MM.1S (cell line): Measurements from ENCODE around the gene CD226.

Experiments
- DNase-seq: peaks from one replicate; pipeline ENCODE4 v3.0.0-alpha.2; 2015
- H2AFZ ChIP-seq: fragments of 300-600 bp; sonication (generic); 2 replicates; pipeline ENCODE4 v1.6.0; 2016; ENCODE audit warnings: antibody characterized with exemption, low read length
- H3F3A ChIP-seq: fragments of 300-600 bp; sonication (generic); 2 replicates; pipeline ENCODE4 v1.6.1; 2016; ENCODE audit warnings: mild to moderate bottlenecking, antibody characterized with exemption, low read length, moderate library complexity, mixed read lengths; ENCODE audit not compliant: insufficient read depth
- H3K27ac ChIP-seq: fragments of 300-600 bp; sonication (generic); 2 replicates; pipeline ENCODE4 v1.5.1; 2016; ENCODE audit warnings: mild to moderate bottlenecking, low read length
- H3K27me3 ChIP-seq: fragments of 300-600 bp; sonication (generic); replicated peaks from 2 replicates; pipeline ENCODE4 v1.6.0; 2016; ENCODE audit warnings: low read length; ENCODE audit not compliant: insufficient read depth
- H3K36me3 ChIP-seq: fragments of 300-600 bp; sonication (generic); replicated peaks from 2 replicates; pipeline ENCODE4 v1.6.1; 2016; ENCODE audit warnings: mild to moderate bottlenecking, low read length, mixed read lengths; ENCODE audit not compliant: insufficient read depth
- H3K4me1 ChIP-seq: fragments of 300-600 bp; sonication (generic); 2 replicates; pipeline ENCODE4 v1.6.1; 2016; ENCODE audit warnings: low read length, mixed read lengths
- H3K4me2 ChIP-seq: fragments of 300-600 bp; sonication (generic); 2 replicates; pipeline ENCODE4 v1.6.0; 2016; ENCODE audit warnings: low read depth, low read length
- H3K4me3 ChIP-seq: fragments of 300-600 bp; sonication (generic); 2 replicates; pipeline ENCODE4 v1.5.1; 2016; ENCODE audit warnings: low read length, mixed read lengths
- H3K79me2 ChIP-seq: fragments of 300-600 bp; sonication (generic); 2 replicates; pipeline ENCODE4 v1.6.1; 2016; ENCODE audit warnings: mixed run types, low read length, mixed read lengths
- H3K9ac ChIP-seq: fragments of 300-600 bp; sonication (generic); 2 replicates; pipeline ENCODE4 v1.6.1; 2016; ENCODE audit warnings: low read length, mixed read lengths
- H3K9me2 ChIP-seq: fragments of 300-600 bp; sonication (generic); replicated peaks from 2 replicates; pipeline ENCODE4 v1.6.1; 2016; ENCODE audit warnings: mild to moderate bottlenecking, low read length, mixed read lengths; ENCODE audit not compliant: insufficient read depth
- H3K9me3 ChIP-seq: fragments of 300-600 bp; sonication (generic); replicated peaks from 2 replicates; pipeline ENCODE4 v1.6.1; 2016; ENCODE audit warnings: mild to moderate bottlenecking, low read length, mixed read lengths; ENCODE audit not compliant: insufficient read depth
- H4K20me1 ChIP-seq: fragments of 300-600 bp; sonication (generic); 2 replicates; pipeline ENCODE4 v1.6.1; 2016; ENCODE audit warnings: mild to moderate bottlenecking, low read length, moderate library complexity, mixed read lengths; ENCODE audit not compliant: insufficient read depth
- EZH2 ChIP-seq: fragments of 300-600 bp; sonication (generic); optimal IDR thresholded peaks from 2 replicates; pipeline ENCODE3; 2017; ENCODE audit warnings: low read depth, mild to moderate bottlenecking, antibody characterized with exemption, low read length, mixed read lengths
- EZH2phosphoT487 ChIP-seq: fragments of 300-600 bp; sonication (generic); IDR thresholded peaks from 2 replicates; pipeline ENCODE4 v1.6.1; 2018; ENCODE audit warnings: antibody characterized with exemption, low read length
- TF ChIP-seq, protein P1 (sequence below): fragments of 300-600 bp; sonication (generic); IDR thresholded peaks from 2 replicates; pipeline ENCODE4 v1.5.1; 2016; ENCODE audit warnings: antibody characterized with exemption, low read length, mixed read lengths

The CD226 gene

DNA sequence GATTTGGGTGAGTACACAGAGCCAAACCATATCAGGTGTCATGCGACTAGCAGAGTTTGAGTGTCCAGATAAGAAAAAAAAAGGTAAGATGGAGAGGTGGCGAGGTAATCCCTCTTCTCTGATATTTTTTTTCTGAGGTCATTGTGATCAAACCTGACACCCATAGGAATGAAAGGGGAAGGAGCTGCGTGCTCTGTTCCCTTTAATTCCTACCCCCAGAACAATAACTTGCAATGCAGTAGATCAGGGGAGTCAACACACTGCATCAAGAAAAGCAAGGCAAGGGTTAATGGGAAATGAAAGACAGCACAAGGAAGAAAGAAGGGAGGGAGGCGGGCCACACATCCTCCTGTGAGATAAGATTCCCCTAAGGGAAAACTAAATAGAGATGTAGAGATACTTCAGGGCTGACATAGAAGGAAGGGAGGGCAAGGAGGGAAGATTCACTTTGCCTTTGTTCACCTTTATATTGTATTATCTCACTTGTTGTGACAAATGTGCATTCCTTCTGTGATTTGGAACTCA lies 132.8 kb downstream of the CD226 start:
- Histone ChIP-seq H3K4me3 (no peak overlapping the region), H3K27me3 (no peaks in the 10 kb centered on the region), H3K79me2 (no peaks in the 10 kb centered on the region), H2AFZ (no peak overlapping the region), H3K4me1 (no peaks in the 10 kb centered on the region), H3K9me2 (no peaks in the 10 kb centered on the region), H3K9ac (no peak overlapping the region), H3K9me3 (no peaks in the 10 kb centered on the region), H3F3A (no peaks in the 10 kb centered on the region), H4K20me1 (no peaks in the 10 kb centered on the region), H3K36me3 (no peaks in the 10 kb centered on the region), H3K4me2 (no peak overlapping the region), H3K27ac (no peak overlapping the region)
- no peak for DNase-seq
- no peak for TF ChIP-seq EZH2phosphoT487

DNA sequence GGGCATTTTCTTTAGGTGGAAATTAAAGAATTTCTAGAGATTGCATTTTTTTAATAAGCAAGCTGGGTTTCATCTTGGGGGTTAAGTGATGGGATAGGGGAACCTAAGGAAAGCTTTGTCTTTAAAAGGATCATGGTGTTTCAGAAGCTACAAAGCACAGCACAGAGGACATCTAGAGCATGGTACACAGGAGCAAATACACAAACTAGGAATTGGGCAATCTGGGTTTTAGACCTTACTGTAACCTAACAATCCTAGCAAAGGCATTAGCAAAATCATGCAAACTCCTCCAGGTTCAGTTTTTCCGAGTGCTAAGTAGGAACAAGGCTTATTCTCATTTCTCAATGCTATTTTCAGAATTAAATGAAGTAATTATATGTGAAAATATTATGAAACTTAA lies 134.1 kb downstream of the CD226 start:
- no peak overlapping the region for H3K9ac ChIP-seq
- no peak overlapping the region for H3K4me2 ChIP-seq
- no peaks in the 10 kb centered on the region for H3K4me1 ChIP-seq
- DNase-seq = no peak
- H3K9me2 ChIP-seq = no peaks in the 10 kb centered on the region
- H2AFZ ChIP-seq = no peak overlapping the region
- no peak overlapping the region for H3K4me3 ChIP-seq
- H3K27me3 ChIP-seq = no peaks in the 10 kb centered on the region
- no peaks in the 10 kb centered on the region for H3K36me3 ChIP-seq
- no peaks in the 10 kb centered on the region for H4K20me1 ChIP-seq
- H3F3A ChIP-seq = no peaks in the 10 kb centered on the region
- H3K27ac ChIP-seq = no peak overlapping the region
- H3K9me3 ChIP-seq = no peaks in the 10 kb centered on the region
- no peaks in the 10 kb centered on the region for H3K79me2 ChIP-seq
- TF ChIP-seq EZH2 (no peak), EZH2phosphoT487 (no peak)
- TF ChIP-seq, protein P1, sequence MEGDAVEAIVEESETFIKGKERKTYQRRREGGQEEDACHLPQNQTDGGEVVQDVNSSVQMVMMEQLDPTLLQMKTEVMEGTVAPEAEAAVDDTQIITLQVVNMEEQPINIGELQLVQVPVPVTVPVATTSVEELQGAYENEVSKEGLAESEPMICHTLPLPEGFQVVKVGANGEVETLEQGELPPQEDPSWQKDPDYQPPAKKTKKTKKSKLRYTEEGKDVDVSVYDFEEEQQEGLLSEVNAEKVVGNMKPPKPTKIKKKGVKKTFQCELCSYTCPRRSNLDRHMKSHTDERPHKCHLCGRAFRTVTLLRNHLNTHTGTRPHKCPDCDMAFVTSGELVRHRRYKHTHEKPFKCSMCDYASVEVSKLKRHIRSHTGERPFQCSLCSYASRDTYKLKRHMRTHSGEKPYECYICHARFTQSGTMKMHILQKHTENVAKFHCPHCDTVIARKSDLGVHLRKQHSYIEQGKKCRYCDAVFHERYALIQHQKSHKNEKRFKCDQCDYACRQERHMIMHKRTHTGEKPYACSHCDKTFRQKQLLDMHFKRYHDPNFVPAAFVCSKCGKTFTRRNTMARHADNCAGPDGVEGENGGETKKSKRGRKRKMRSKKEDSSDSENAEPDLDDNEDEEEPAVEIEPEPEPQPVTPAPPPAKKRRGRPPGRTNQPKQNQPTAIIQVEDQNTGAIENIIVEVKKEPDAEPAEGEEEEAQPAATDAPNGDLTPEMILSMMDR = no peak

DNA sequence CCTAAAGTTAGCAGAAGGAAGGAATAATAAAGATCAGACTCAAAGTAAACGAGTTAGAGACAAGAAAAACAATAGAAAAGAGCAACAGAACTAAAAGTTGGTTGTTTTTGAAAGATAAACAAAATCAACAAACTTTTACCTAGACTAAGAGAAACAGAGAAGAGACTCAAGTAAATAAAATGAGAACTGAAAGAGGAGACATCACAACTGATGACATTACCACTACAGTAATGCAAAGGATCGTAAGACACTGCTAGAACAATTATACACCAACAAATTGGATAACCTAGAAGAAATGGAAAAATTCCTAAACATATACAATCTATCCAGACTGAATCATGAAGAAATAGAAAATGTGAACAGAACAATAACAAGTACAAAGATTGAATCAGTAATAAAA lies 139.3 kb downstream of the CD226 start:
- H3K27ac ChIP-seq = no peak overlapping the region
- TF ChIP-seq, protein P1 = no peak
- TF ChIP-seq EZH2phosphoT487 (no peak), EZH2 (no peak)
- H2AFZ ChIP-seq = no peak overlapping the region
- no peak overlapping the region for H3K9ac ChIP-seq
- H3K27me3 ChIP-seq = no peaks in the 10 kb centered on the region
- H3F3A ChIP-seq = no peaks in the 10 kb centered on the region
- no peak for DNase-seq
- no peaks in the 10 kb centered on the region for H4K20me1 ChIP-seq
- H3K36me3 ChIP-seq = no peaks in the 10 kb centered on the region
- H3K9me2 ChIP-seq = no peaks in the 10 kb centered on the region
- no peaks in the 10 kb centered on the region for H3K4me1 ChIP-seq
- H3K4me3 ChIP-seq = no peak overlapping the region
- H3K79me2 ChIP-seq = no peaks in the 10 kb centered on the region
- no peak overlapping the region for H3K4me2 ChIP-seq
- H3K9me3 ChIP-seq = no peaks in the 10 kb centered on the region

DNA sequence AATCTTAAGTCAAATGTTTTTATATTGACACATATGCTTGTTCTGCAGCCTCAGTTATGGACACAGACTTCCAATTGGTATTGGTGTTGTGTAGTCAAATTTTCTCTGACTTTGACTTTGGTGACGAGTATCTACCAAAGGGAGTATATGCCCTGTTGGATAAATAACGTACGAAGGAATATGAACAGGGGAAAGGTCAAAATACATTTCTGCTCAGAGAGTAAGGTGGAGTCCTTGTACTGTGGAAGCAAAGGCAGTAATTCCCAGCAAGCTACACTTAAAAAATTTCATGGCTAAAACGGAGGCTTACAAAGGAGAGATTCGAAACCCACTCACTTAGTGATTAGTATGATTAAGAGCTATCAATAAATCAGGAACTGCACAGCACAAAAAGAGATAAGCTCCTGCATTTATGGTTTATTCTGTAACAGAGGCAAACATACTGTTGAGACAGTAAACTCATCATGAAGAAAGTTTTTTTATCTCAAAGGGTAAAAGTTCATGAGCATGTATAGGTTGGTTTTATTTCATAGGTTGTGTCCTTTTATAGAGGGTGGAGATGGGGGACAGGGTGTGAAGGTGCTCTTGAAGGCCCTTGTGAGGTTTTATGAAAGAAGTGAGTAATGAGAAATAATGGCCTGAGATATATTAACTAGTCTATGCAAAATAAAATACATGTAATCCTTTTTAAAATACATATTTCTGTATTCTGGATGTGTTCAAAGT lies 142.7 kb downstream of the CD226 start:
- Histone ChIP-seq H3K4me1 (no peaks in the 10 kb centered on the region), H3K36me3 (no peaks in the 10 kb centered on the region), H3K4me3 (no peak overlapping the region), H4K20me1 (no peaks in the 10 kb centered on the region), H3K9me2 (no peaks in the 10 kb centered on the region), H2AFZ (no peak overlapping the region), H3K27ac (no peak overlapping the region), H3K4me2 (no peak overlapping the region), H3K9me3 (no peaks in the 10 kb centered on the region), H3K27me3 (no peaks in the 10 kb centered on the region), H3F3A (no peaks in the 10 kb centered on the region), H3K79me2 (no peaks in the 10 kb centered on the region), H3K9ac (no peak overlapping the region)
- no peak for DNase-seq
- TF ChIP-seq EZH2 (no peak), EZH2phosphoT487 (no peak)
- TF ChIP-seq, protein P1 = no peak
